AG04450 (cell line): Measurements from ENCODE around the gene LYL1. TPM values are rescaled to one million over a fixed set of nuclear protein-coding genes. Genes with fewer than 3 reads are reported as not detected.

ENCODE experiments used
- CTCF ChIA-PET: fragments of 300-600, 350-600 bp; formaldehyde crosslinking; extraction: SDS; loops from one replicate; lab custom pipeline; 2022; ENCODE audit warnings: antibody characterized with exemption, inconsistent platforms; lab: Charles Lee
- POLR2A ChIA-PET: fragments of 350-600 bp; formaldehyde crosslinking; extraction: SDS; loops from one replicate; lab custom pipeline; 2021; ENCODE audit warnings: antibody characterized with exemption, inconsistent platforms; lab: Yijun Ruan, JAX
- DNase-seq: peaks from one replicate; pipeline ENCODE4 v3.0.0-alpha.2; 2011; ENCODE audit warnings: low read depth, low spot score
- H3K27ac ChIP-seq: one replicate; pipeline ENCODE4 v1.5.1; 2012; ENCODE audit warnings: low read depth, low read length, control low read depth
- H3K27me3 ChIP-seq: one replicate; pipeline ENCODE4 v1.6.0; 2012; ENCODE audit warnings: low read length; ENCODE audit not compliant: control insufficient read depth, insufficient read depth
- H3K4me3 ChIP-seq: 2 replicates; pipeline ENCODE4 v1.5.1; 2011; ENCODE audit warnings: mild to moderate bottlenecking, low read depth, low read length, control low read depth
- H3K9me3 ChIP-seq: 2 replicates; pipeline ENCODE4 v1.5.1; 2012; ENCODE audit warnings: low read length; ENCODE audit not compliant: control insufficient read depth, insufficient read depth
- polyA plus RNA-seq: library from polyadenylated mRNA; depleted of rRNA; stranded (reverse); fragments of >200 nt; gene quantifications from 2 replicates; pipeline ENCODE4 v1.2.3, GENCODE V29; 2011
- TF ChIP-seq, protein P1 (sequence below): IDR thresholded peaks from 2 replicates; pipeline ENCODE4 v1.5.1; 2011; ENCODE audit warnings: low read depth, low read length, control low read depth, inconsistent platforms

The LYL1 gene
- polyA plus RNA-seq, 1 experiment: 0.11 TPM

DNA sequence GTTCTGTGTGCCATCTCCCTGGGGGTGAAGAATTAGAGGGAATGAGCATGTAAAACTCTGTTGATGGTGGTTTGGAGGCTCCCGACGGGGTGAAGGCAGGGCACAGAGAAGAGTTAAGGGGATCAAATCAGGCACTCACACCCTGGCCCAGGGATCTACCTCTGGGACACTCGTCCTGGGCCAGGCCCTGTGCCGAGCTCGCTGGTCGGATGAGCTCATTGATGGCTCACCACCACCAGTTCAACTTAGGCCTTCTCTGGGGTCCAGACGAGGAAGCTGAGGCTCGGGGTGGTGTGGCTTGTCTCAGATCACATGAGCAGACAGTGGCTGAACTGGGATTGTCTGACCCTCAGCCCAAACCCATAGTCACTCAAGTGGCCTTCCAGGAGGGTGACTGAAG lies 17.0 kb upstream of the LYL1 start:
- H3K9me3 ChIP-seq: peaks cover 4% of the 10 kb centered on the region; the same call in 1 of the 2 replicates
- H3K27me3 ChIP-seq: no peaks in the 10 kb centered on the region
- peak overlapping the region; percentile 65 for H3K27ac ChIP-seq
- H3K4me3 ChIP-seq: peak overlapping the region; percentile 87
- ChIA-PET CTCF (interaction anchor here (0.6 to 1.4 kb wide), 5 partner anchors 26 to 154 kb away, joined by 3 to 8 read pairs (median 4); partner anchors contain the start of genes IER2 and STX10), POLR2A (interaction anchor here (0.8 to 4.3 kb wide), 3 partner anchors 31 to 44 kb away, joined by 3 to 16 read pairs (median 4); partner anchors contain the start of genes IER2 and STX10)
- no peak for DNase-seq
- TF ChIP-seq, protein P1, sequence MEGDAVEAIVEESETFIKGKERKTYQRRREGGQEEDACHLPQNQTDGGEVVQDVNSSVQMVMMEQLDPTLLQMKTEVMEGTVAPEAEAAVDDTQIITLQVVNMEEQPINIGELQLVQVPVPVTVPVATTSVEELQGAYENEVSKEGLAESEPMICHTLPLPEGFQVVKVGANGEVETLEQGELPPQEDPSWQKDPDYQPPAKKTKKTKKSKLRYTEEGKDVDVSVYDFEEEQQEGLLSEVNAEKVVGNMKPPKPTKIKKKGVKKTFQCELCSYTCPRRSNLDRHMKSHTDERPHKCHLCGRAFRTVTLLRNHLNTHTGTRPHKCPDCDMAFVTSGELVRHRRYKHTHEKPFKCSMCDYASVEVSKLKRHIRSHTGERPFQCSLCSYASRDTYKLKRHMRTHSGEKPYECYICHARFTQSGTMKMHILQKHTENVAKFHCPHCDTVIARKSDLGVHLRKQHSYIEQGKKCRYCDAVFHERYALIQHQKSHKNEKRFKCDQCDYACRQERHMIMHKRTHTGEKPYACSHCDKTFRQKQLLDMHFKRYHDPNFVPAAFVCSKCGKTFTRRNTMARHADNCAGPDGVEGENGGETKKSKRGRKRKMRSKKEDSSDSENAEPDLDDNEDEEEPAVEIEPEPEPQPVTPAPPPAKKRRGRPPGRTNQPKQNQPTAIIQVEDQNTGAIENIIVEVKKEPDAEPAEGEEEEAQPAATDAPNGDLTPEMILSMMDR: no peak

DNA sequence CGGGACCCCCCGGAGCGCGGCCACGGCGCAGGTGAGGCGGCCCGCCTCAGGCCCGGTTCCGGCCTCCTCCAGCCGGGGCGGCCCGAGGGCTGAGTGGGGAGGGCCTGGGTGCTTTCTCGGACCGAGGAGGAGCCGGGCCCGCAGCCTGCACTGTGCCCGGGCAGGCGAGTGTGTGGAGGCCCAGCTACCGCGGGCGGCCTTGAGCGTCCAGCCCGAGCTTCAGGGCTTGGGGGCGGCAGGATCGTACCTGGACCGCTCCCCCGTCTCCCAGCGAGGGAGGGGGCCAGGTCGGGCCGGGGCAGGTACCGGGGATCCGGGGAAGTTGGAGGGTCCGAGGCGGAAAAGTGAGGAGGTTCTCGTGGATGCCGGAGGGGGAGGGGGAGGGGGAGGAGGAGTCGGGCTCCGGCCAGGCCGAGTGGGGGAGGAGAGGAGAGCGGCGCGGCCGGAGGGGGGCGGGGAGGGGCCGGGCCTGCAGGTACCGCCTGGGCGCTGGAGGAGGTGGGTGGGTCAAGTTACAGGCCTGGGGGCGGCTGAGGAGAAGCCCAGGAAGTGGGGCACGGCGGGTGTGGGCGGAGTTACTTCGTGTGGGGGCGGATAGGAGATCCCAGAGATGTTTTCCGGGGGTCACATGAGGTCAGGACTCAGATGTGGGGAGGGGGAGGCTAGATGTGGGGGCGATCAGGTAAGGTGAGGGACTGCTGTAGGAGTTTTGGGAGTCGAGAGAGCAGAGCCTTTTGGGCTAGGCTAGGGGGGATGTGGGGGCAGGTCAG lies 16.0 kb upstream of the LYL1 start:
- Histone ChIP-seq H3K4me3 (peak overlapping the region; percentile 87), H3K9me3 (peaks cover 4% of the 10 kb centered on the region; the same call in 1 of the 2 replicates), H3K27me3 (no peaks in the 10 kb centered on the region), H3K27ac (peak overlapping the region; percentile 61)
- no peak for DNase-seq
- TF ChIP-seq, protein P1: no peak
- POLR2A ChIA-PET: interaction anchor here (0.6 to 4.3 kb wide), 5 partner anchors 13 to 64 kb away, joined by 3 to 16 read pairs (median 3); partner anchors contain the start of genes IER2 and STX10
- CTCF ChIA-PET: interaction anchor here (0.6 to 1.4 kb wide), 4 partner anchors 76 to 153 kb away, joined by 4 to 8 read pairs (median 5); no protein-coding TSS in a partner anchor

DNA sequence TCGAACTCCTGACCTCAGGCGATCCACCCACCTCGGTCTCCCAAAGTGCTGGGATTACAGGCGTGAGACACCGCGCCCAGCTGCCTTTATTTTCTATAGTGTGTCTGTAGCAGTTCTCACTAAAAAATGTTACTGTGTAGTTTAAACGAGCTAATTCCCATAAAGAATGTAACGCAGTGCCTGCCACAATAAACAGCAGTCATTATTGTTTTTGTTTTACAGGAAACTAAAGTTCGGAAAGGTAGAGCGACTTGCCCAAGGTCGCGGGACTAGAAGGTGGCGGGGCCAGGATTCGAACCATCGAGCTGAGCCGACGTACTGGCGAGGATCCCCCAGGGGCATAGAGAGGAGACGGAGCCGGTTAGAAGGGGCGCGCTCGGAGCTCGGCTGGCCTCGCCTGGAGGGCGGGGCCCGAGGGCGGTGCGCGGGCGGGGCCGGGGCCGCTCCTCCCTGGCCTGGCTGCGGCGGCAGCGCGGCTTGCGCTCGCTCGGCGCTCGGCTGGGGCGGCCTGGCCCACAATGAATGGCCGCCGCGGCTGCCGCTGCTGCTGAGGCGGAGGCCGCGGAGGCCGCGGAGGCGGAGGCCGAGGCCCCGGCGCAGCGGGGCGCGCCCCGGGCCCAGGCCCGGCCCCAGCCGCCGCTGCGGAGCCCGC lies 15.2 kb upstream of the LYL1 start, which contains the start of gene NACC1:
Gene NACC1 (plus strand): TSS at position 493 of the 652 bp plus-strand sequence. CDS start 16,944 bp downstream, outside the sequence.
- peak within 1 kb of the TSS; percentile 61 for H3K27ac ChIP-seq

DNA sequence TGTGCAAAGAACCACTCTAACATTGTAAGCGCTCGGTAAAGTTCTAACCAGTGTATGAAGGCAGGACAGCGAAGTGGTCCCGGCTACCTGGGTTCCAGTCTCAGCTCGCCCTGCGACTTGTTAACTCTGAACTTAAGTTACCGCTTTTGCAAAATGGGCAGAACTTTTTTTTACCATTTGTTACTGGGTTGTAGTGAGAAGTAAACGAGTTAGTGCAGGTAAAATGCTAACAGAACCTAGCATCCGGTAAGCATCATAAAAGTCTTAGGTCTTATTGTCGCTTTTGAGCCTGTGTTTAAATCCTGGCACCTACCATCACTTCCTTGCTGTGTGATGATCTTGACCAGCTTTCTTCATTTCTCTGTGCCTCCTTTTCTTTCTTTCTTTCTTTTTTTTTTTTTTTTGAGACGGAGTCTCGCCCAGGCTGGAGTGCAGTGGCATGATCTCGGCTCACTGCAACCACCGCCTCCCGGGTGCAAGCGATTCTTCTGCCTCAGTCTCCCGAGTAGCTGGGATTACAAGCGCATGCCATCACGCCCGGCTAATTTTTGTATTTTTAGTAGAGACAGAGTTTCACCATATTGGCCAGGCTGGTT lies 14.6 kb upstream of the LYL1 start:
- DNase-seq: no peak
- Histone ChIP-seq H3K27me3 (no peaks in the 10 kb centered on the region), H3K27ac (no peak overlapping the region), H3K9me3 (peaks cover 4% of the 10 kb centered on the region; the same call in 1 of the 2 replicates), H3K4me3 (peak overlapping the region; percentile 98)
- ChIA-PET CTCF (interaction anchor here (0.6 to 1.4 kb wide), 3 partner anchors 16 to 152 kb away, joined by 3 to 12 read pairs (median 6); no protein-coding TSS in a partner anchor), POLR2A (interaction anchor here (0.6 to 4.3 kb wide), 4 partner anchors 33 to 48 kb away, joined by 3 to 16 read pairs (median 8); partner anchors contain the start of genes IER2 and STX10)
- TF ChIP-seq, protein P1: no peak

More for the DNA sequence above, 15.2 kb upstream of the LYL1 start, which contains the start of gene NACC1:
- Histone ChIP-seq H3K4me3 (peak within 1 kb of the TSS; percentile 98), H3K27me3 (no peaks in the 10 kb centered on the region), H3K9me3 (peaks cover 4% of the 10 kb centered on the region; the same call in 1 of the 2 replicates)
- POLR2A ChIA-PET: interaction anchor here (0.9 to 4.3 kb wide), 4 partner anchors 32 to 63 kb away, joined by 3 to 16 read pairs (median 8); partner anchors contain the start of genes IER2 and STX10
- CTCF ChIA-PET: interaction anchor here (0.6 to 1.4 kb wide), 4 partner anchors 17 to 152 kb away, joined by 3 to 12 read pairs (median 5); no protein-coding TSS in a partner anchor
- DNase-seq: no peak
- TF ChIP-seq, protein P1: no peak
